ENCODE measurements around the gene WARS2. TPM values are rescaled to one million over a fixed set of nuclear protein-coding genes. Genes with fewer than 3 reads are reported as not detected.

WARS2 gene
- total and polyA plus RNA-seq, 2 of the 8 experiments (the other 6 are each of a cell fraction or from before 2014, with no cell fraction given), result 4.3 to 12.9 TPM

- 88% methylated on average over 5 of the region's 5 CpGs; no CpG with 5 or more reads in 1 of the 2 experiments for WGBS, 2 experiments (ENCODE audit: extremely low coverage in 1 of 2, insufficient coverage in 1 of 2, insufficient read length in 1 of 2, insufficient replicate concordance in 2 of 2, low coverage in 1 of 2, low lambda C conversion rate in 2 of 2, missing lambda C conversion rate in 1 of 2)
- TF ChIP-seq GABPA (IDR thresholded peaks at IDR 0.05; ENCODE audit: borderline replicate concordance, insufficient read depth, low read length) (no peak), TAF1 (IDR thresholded peaks at IDR 0.05; ENCODE audit: low read depth, low read length) (no peak), RBBP5 (IDR thresholded peaks at IDR 0.05; ENCODE audit: borderline replicate concordance, low read depth, low read length) (no peak), CTCF (IDR thresholded peaks at IDR 0.05; ENCODE audit: control extremely low read depth in 1 of 3, insufficient read depth in 1 of 3, low read depth in 1 of 3, low read length in 3 of 3) (no peak), NANOG (IDR thresholded peaks at IDR 0.05; ENCODE audit: insufficient read depth, low read depth, low read length, poor library complexity, severe bottlenecking) (no peak), USF2 (IDR thresholded peaks at IDR 0.05; ENCODE audit: low read length) (no peak), RAD21 (IDR thresholded peaks at IDR 0.05 in 1 of 2, conservative IDR thresholded peaks at IDR 0.05 in 1 of 2; ENCODE audit: low read depth in 2 of 2, low read length in 2 of 2) (no peak), CBX8 (IDR thresholded peaks at IDR 0.05; ENCODE audit: borderline replicate concordance, low read depth, low read length) (no peak), SIRT6 (IDR thresholded peaks at IDR 0.05; ENCODE audit: low read length) (no peak), TAF7 (optimal IDR thresholded peaks at IDR 0.05; ENCODE audit: borderline replicate concordance, low read depth, low read length) (no peak)
Observed at GRCh38 chr1:119026956-119027355, 113.5 kb downstream of the WARS2 start.

More at GRCh38 chr1:119026956-119027355, 113.5 kb downstream of the WARS2 start:
- ChIA-PET POLR2A (ENCODE audit: partially characterized antibody) (no interaction called here), CTCF (ENCODE audit: partially characterized antibody) (no interaction called here)
- H3K79me2 ChIP-seq (ENCODE audit: control insufficient read depth in 1 of 2, insufficient read depth in 2 of 2, low read length in 2 of 2), result no peaks in the 10 kb centered on the region
- H4K91ac ChIP-seq (replicated peaks; ENCODE audit: insufficient read length, low read length), result no peak overlapping the region
- H2AK5ac ChIP-seq (ENCODE audit: low read depth, low read length), result no peak overlapping the region
- no peak overlapping the region for H3K56ac ChIP-seq (replicated peaks; ENCODE audit: insufficient read length, low read depth, low read length)
- H2AFZ ChIP-seq (ENCODE audit: low read length), result no peak overlapping the region
- H3K23ac ChIP-seq (ENCODE audit: insufficient read length), result no peak overlapping the region
- H2BK5ac ChIP-seq (ENCODE audit: low read depth, low read length), result no peak overlapping the region
- H3K27ac ChIP-seq (ENCODE audit: low read depth, low read length), result no peak overlapping the region
- H3K23me2 ChIP-seq (ENCODE audit: low read depth, low read length), result no peaks in the 10 kb centered on the region
- no peak overlapping the region for H3K9ac ChIP-seq (replicated peaks in 1 of 4; ENCODE audit: extremely low read depth in 1 of 4, low read depth in 3 of 4, low read length in 3 of 4)
- no peaks in the 10 kb centered on the region for H4K20me1 ChIP-seq (replicated peaks in 1 of 2; ENCODE audit: control insufficient read depth in 1 of 2, insufficient read depth in 2 of 2, low read length in 2 of 2)
- H4K8ac ChIP-seq (ENCODE audit: extremely low read depth, insufficient read depth, low read length), result no peak overlapping the region
- no peak overlapping the region for H4K5ac ChIP-seq (ENCODE audit: insufficient read length, low read depth, low read length)
- H2BK20ac ChIP-seq (ENCODE audit: low read length), result no peak overlapping the region
- no peak overlapping the region for H3K4me3 ChIP-seq (ENCODE audit: extremely low read depth in 1 of 4, insufficient read depth in 2 of 4, low read depth in 3 of 4, low read length in 4 of 4)
- no peak overlapping the region for H2BK120ac ChIP-seq (replicated peaks; ENCODE audit: low read depth, low read length)
- no peaks in the 10 kb centered on the region for H3K27me3 ChIP-seq (replicated peaks in 1 of 4; ENCODE audit: control insufficient read depth in 3 of 4, extremely low read depth in 1 of 4, insufficient read depth in 3 of 4, low read length in 3 of 4)
- no peak overlapping the region for H3K14ac ChIP-seq (ENCODE audit: insufficient read length)
- no peak overlapping the region for H3K18ac ChIP-seq (ENCODE audit: extremely low read depth, low read length)
- no peak overlapping the region for H2BK15ac ChIP-seq (ENCODE audit: low read length)
- H3K4me1 ChIP-seq (replicated peaks in 1 of 4; ENCODE audit: control insufficient read depth in 3 of 4, insufficient read depth in 4 of 4, low read length in 3 of 4), result no peaks in the 10 kb centered on the region
- DNase-seq (ENCODE audit: low read depth in 1 of 2, low spot score in 2 of 2), result no peak
- no peak overlapping the region for H2BK12ac ChIP-seq (ENCODE audit: low read depth, low read length)
- no peaks in the 10 kb centered on the region for H3K9me3 ChIP-seq (ENCODE audit: insufficient read depth in 2 of 2, low read depth in 1 of 2, low read length in 1 of 2)
- no peaks in the 10 kb centered on the region for H3K79me1 ChIP-seq (ENCODE audit: low read depth, low read length)
- H3K36me3 ChIP-seq (ENCODE audit: control insufficient read depth in 2 of 4, insufficient read depth in 4 of 4, low read length in 3 of 4), result no peaks in the 10 kb centered on the region
- no peak overlapping the region for H3K4me2 ChIP-seq (ENCODE audit: insufficient read depth in 1 of 2, low read depth in 2 of 2, low read length in 2 of 2)
- H3K4ac ChIP-seq (replicated peaks; ENCODE audit: insufficient read length, low read depth, low read length), result no peak overlapping the region
- FAIRE-seq, result no peak

Measured in H1 (cell line).